Inflammatory macrophage treated with lipopolysaccharide for 1 hour (primary cell): ENCODE measurements around the gene RGS7BP.
A peak's percentile ranks its signal among the peaks of the same experiment; 100 is the strongest.

Source experiments
- DNase-seq, 2 donors: peaks; one replicate each; pipeline ENCODE4 v3.0.0-alpha.2; 2020 to 2022

RGS7BP gene

GRCh38 chr5:64566310-64566916, 60.6 kb downstream of the RGS7BP start:
- DNase-seq, result no peak

- DNase-seq, result no peak
Measured at GRCh38 chr5:64569858-64570257, 64.0 kb downstream of the RGS7BP start.

- DNase-seq, result no peak
Measured at GRCh38 chr5:64570395-64570996, 64.7 kb downstream of the RGS7BP start.

- DNase-seq, result no peak
Measured at GRCh38 chr5:64575561-64575960, 69.7 kb downstream of the RGS7BP start.

- DNase-seq, result no peak
Measured at GRCh38 chr5:64576250-64576649, 70.4 kb downstream of the RGS7BP start.

- DNase-seq, result no peak
Measured at GRCh38 chr5:64585646-64586045, 79.8 kb downstream of the RGS7BP start.

GRCh38 chr5:64587370-64587769, 81.6 kb downstream of the RGS7BP start:
- DNase-seq, result no peak

GRCh38 chr5:64592730-64593341, 87.0 kb downstream of the RGS7BP start:
- DNase-seq, result no peak

- no peak for DNase-seq
Measured at GRCh38 chr5:64594025-64594424, 88.2 kb downstream of the RGS7BP start.

- no peak for DNase-seq
Measured at GRCh38 chr5:64594601-64595000, 88.8 kb downstream of the RGS7BP start.

GRCh38 chr5:64595031-64595855, 89.4 kb downstream of the RGS7BP start:
- no peak for DNase-seq

- DNase-seq, result no peak
Measured at GRCh38 chr5:64599226-64599625, 93.4 kb downstream of the RGS7BP start.

GRCh38 chr5:64603676-64604075, 97.9 kb downstream of the RGS7BP start:
- DNase-seq, result no peak

- DNase-seq, result no peak
Measured at GRCh38 chr5:64606926-64607325, 101.1 kb downstream of the RGS7BP start.

- DNase-seq, result peak; percentile 17 to 40
Measured at GRCh38 chr5:64612344-64612961, 106.6 kb downstream of the RGS7BP start.

- DNase-seq, result no peak
Measured at GRCh38 chr5:64615895-64616294, 110.1 kb downstream of the RGS7BP start.

- DNase-seq, result no peak
Measured at GRCh38 chr5:64619609-64620008, 113.8 kb downstream of the RGS7BP start.

- no peak for DNase-seq
Measured at GRCh38 chr5:64622991-64623390, 117.2 kb downstream of the RGS7BP start.

GRCh38 chr5:64625678-64626077, 119.9 kb downstream of the RGS7BP start:
- DNase-seq, result no peak

GRCh38 chr5:64628901-64629300, 123.1 kb downstream of the RGS7BP start:
- DNase-seq, result no peak

- DNase-seq, result no peak
Measured at GRCh38 chr5:64629841-64630240, 124.0 kb downstream of the RGS7BP start.

- DNase-seq, result peak; percentile 9 to 62
Measured at GRCh38 chr5:64632251-64632650, 126.4 kb downstream of the RGS7BP start.

- DNase-seq, result peak; percentile 16 to 77
Measured at GRCh38 chr5:64634997-64635686, 129.3 kb downstream of the RGS7BP start.
